Measurements from ENCODE around the gene SKIC8.

SKIC8 gene

GRCh38 chr15:78302579-78303312 lies 3.3 kb upstream of the SKIC8 start:
- POLR2A ChIA-PET: no interaction called here
- TF ChIP-seq, protein P1, sequence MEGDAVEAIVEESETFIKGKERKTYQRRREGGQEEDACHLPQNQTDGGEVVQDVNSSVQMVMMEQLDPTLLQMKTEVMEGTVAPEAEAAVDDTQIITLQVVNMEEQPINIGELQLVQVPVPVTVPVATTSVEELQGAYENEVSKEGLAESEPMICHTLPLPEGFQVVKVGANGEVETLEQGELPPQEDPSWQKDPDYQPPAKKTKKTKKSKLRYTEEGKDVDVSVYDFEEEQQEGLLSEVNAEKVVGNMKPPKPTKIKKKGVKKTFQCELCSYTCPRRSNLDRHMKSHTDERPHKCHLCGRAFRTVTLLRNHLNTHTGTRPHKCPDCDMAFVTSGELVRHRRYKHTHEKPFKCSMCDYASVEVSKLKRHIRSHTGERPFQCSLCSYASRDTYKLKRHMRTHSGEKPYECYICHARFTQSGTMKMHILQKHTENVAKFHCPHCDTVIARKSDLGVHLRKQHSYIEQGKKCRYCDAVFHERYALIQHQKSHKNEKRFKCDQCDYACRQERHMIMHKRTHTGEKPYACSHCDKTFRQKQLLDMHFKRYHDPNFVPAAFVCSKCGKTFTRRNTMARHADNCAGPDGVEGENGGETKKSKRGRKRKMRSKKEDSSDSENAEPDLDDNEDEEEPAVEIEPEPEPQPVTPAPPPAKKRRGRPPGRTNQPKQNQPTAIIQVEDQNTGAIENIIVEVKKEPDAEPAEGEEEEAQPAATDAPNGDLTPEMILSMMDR (IDR thresholded peaks at IDR 0.05; ENCODE audit: control extremely low read depth, extremely low read depth, low read depth, missing control alignments): no peak
- DNase-seq (ENCODE audit: extremely low spot score): no peak
- CTCF ChIA-PET: interaction anchor here (1.2 to 1.6 kb wide), 2 partner anchors 21 to 120 kb away, joined by 3 to 4 read pairs; no protein-coding TSS in a partner anchor

DNA sequence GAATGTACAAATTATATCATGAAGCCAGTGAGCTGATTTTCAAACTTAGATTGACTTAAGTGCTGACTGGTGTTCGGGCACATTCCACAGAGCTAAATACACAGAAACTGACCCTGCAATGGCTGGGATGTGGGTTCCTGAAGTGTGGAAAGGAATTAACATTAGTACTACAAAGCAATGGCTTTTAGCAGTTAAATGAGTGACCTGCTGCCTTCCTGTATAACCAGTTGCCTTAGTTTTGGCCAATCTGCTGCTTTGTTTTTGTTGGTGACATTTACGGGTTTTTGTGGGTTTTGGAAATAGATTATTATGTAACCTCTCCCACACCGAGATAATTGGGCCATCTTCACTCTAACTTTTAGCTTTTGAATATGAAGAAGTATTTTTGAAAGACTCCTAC lies 2.4 kb upstream of the SKIC8 start:
- DNase-seq (ENCODE audit: extremely low spot score): no peak
- TF ChIP-seq, protein P1 (IDR thresholded peaks at IDR 0.05; ENCODE audit: control extremely low read depth, extremely low read depth, low read depth, missing control alignments): no peak
- ChIA-PET POLR2A (interaction anchor here (1.0 kb wide), 1 partner anchor 14 kb away, joined by 3 read pairs; no protein-coding TSS in a partner anchor), CTCF (interaction anchor here (1.2 to 1.6 kb wide), 4 partner anchors 10 to 121 kb away, joined by 3 to 4 read pairs (median 3); no protein-coding TSS in a partner anchor)

GRCh38 chr15:78301326-78301725 lies 1.9 kb upstream of the SKIC8 start:
- DNase-seq (ENCODE audit: extremely low spot score): no peak
- TF ChIP-seq, protein P1 (IDR thresholded peaks at IDR 0.05; ENCODE audit: control extremely low read depth, extremely low read depth, low read depth, missing control alignments): no peak
- CTCF ChIA-PET: interaction anchor here (1.2 to 1.6 kb wide), 4 partner anchors 10 to 121 kb away, joined by 3 to 4 read pairs (median 3); no protein-coding TSS in a partner anchor
- POLR2A ChIA-PET: interaction anchor here (1.0 kb wide), 1 partner anchor 15 kb away, joined by 3 read pairs; no protein-coding TSS in a partner anchor

DNA sequence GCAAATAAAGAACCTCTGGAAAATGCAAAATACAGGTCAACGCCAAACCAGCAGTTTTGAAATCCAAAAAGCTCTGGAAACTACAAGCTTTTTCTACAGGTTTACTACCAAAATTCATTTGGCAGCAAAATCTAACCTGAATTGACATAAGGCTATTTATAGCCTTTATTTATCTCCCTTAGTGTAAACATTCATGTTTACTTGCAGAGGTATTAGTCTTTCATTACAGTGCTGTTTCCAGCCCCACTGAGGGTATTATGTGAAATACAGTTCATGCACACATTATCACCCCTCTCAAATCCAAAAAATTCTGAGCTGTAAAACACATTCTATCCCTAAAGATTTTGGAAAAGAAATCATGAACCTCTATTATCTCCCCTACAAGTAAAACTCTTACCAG lies 7.2 kb downstream of the SKIC8 start:
- no peak for DNase-seq (ENCODE audit: extremely low spot score)
- TF ChIP-seq, protein P1 (IDR thresholded peaks at IDR 0.05; ENCODE audit: control extremely low read depth, extremely low read depth, low read depth, missing control alignments): no peak
- ChIA-PET POLR2A (no interaction called here), CTCF (interaction anchor here (0.7 to 1.9 kb wide), 3 partner anchors 11 to 17 kb away, joined by 3 to 5 read pairs (median 5); no protein-coding TSS in a partner anchor)

DNA sequence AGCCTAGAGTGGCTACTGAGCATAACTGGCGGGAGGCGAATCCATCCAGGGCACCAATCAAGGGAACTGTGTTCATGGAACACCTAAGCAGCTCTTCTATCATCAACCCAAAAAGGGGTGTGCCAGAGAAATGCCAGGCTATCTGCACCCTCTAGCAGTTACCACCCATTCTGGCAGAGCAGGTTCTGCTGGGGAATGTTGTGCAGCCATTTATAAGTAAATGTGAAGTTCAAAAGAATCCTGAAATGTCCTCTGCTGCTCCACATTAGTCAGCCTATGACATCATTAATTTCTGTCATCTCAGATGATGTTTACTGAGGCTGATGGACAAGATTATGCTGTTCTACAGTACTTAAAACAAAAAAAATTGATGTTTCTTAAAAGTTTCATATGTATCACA lies 7.7 kb downstream of the SKIC8 start:
- POLR2A ChIA-PET: no interaction called here
- CTCF ChIA-PET: interaction anchor here (1.0 to 1.9 kb wide), 4 partner anchors 8 to 17 kb away, joined by 3 to 7 read pairs (median 5); partner anchors contain the start of gene SKIC8
- TF ChIP-seq, protein P1 (IDR thresholded peaks at IDR 0.05; ENCODE audit: control extremely low read depth, extremely low read depth, low read depth, missing control alignments): no peak
- no peak for DNase-seq (ENCODE audit: extremely low spot score)

DNA sequence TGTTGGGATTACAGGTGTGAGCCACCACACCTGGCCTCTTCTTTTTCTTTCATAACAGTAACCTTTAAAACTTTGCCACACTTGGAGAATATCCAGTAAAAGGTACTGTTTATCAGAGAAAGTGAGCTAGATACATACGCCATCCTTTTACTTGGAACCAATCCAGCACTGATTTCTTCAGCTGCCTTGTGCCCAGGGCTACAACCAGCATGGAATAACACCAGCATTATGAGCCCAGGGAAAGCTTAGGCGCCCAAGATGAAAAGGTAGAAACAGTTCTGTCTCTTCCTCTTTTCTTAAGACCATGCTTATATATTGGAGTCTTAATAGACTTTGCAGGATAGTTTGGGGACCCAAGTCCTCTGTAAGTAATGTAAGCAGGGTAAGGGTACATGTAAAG lies 8.4 kb downstream of the SKIC8 start:
- CTCF ChIA-PET: interaction anchor here (1.0 to 1.9 kb wide), 4 partner anchors 9 to 18 kb away, joined by 3 to 7 read pairs (median 5); partner anchors contain the start of gene SKIC8
- POLR2A ChIA-PET: no interaction called here
- TF ChIP-seq, protein P1 (IDR thresholded peaks at IDR 0.05; ENCODE audit: control extremely low read depth, extremely low read depth, low read depth, missing control alignments): no peak
- no peak for DNase-seq (ENCODE audit: extremely low spot score)
